Gastroesophageal sphincter (tissue), 2 donors: ENCODE measurements around the gene GPR149.
"Not testable (repeated sequence)": the region's sequence is repeated elsewhere in the genome, so short reads cannot be mapped to it uniquely, and the experiment has no call there.

ENCODE experiments used
- EP300 ChIP-seq: sonication (generic); formaldehyde crosslinking; IDR thresholded peaks from one replicate; pipeline ENCODE4 v1.6.1; 2017; ENCODE audit warnings: antibody characterized with exemption, mild to moderate bottlenecking
- POLR2A ChIP-seq, 2 donors: fragments of 450-650 bp; IDR thresholded peaks; one replicate each; pipeline ENCODE4 v1.6.1; 2017; ENCODE audit warnings: antibody characterized with exemption in 2 of 2, mild to moderate bottlenecking in 2 of 2, moderate library complexity in 1 of 2

DNA sequence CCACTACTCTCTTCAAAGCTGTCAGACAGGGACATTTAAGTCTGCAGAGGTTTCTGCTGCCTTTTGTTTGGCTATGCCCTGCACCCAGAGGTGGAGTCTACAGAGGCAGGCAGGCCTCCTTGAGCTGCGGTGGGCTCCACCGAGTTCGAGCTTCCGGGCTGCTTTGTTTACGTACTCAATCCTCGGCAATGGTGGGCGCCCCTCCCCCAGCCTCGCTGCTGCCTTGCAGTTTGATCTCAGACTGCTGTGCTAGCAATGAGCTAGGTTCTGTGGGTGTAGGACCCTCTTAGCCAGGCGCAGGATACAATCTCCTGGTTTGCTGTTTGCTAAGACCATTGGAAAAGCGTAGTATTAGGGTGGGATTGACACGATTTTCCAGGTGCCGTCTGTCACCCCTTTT is 9.1 kb upstream of the GPR149 start:
- TF ChIP-seq EP300; POLR2A (IDR thresholded peaks at IDR 0.05): not testable (repeated sequence)
